ENCODE data around the gene SLC39A7.

The SLC39A7 gene

DNA sequence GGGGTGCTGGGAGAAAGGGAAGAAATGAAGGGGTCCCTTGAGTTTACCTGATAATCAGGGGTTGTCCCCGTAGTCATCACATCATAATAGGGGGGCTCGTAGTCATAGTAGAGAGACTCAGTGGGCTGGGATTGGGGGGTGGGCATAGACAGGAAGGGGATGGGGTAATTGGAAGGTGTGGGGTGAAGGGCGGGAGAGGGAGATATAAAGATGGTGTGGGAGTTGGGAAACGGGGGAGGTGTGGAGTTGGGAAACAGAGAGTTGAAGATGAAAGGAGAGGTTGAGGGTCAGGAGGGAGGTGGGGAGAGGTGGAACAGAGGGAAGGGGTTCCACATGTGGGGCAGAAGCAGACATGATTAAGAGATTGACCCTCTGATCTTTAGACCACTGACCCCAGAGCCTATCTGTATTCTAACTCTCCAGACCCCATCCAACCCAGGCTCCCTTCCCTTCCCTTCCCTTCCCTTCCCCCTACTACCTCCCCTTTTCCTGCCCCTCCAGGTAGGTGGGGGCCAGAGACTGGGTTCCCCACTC lies 14.9 kb upstream of the SLC39A7 start:
- H3K36me3 ChIP-seq (ENCODE audit: control insufficient read depth, insufficient read depth, low read length), result no peaks in the 10 kb centered on the region
- peaks cover 7% of the 10 kb centered on the region for H3K27me3 ChIP-seq (ENCODE audit: control insufficient read depth, insufficient read depth, low read length)
- peaks cover 2% of the 10 kb centered on the region for H3K4me1 ChIP-seq (ENCODE audit: control insufficient read depth, insufficient read depth, low read length)
- H3K9ac ChIP-seq (ENCODE audit: low read depth, low read length), result no peak overlapping the region
- H3K4me3 ChIP-seq (ENCODE audit: low read depth, low read length), result no peak overlapping the region
- no peaks in the 10 kb centered on the region for H3K9me3 ChIP-seq (ENCODE audit: control insufficient read depth, insufficient read depth, low read length)

DNA sequence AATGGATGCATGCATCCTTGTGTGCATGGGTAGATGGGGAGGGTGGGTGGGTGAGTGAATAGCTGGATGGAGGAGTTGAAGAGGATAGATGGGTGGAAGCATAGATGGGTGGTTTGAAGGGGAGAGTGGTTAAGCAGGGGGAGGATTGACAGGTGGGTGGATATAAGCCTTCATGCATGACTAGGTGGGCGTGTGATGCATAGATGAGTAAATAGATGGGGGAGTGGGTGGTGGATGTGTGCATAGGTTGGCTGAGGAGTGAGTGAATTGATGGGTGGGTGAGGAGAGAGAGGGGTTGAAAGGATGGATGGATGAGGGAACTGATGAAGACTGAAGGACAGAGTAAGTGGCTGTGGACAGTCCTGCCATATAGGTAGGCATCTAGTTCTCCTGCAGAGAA lies 12.9 kb upstream of the SLC39A7 start:
- H3K27me3 ChIP-seq (ENCODE audit: control insufficient read depth, insufficient read depth, low read length), result peaks cover 22% of the 10 kb centered on the region
- H3K4me1 ChIP-seq (ENCODE audit: control insufficient read depth, insufficient read depth, low read length), result peaks cover 4% of the 10 kb centered on the region

DNA sequence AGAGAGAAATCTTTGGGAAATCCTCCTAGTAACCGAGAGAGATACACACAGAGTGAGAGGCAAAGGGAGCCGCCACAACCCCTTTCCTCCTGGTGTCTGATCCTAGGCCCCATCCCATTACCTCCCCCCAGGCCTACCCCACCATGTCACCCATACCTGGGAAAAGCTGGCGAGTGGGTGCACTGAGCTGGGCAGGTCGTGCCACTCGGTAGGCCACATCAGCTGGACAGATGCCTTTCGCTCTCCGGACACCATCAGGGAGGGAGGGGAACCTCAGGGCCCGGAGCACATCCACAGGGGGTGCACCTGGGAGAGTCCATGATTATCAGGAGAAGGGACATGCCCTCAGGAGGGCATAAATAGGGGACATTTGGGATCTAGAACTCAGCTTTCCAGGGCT lies 11.5 kb upstream of the SLC39A7 start:
- Histone ChIP-seq H3K9ac (ENCODE audit: low read depth, low read length) (no peak overlapping the region), H3K4me1 (ENCODE audit: control insufficient read depth, insufficient read depth, low read length) (peaks cover 4% of the 10 kb centered on the region), H3K36me3 (ENCODE audit: control insufficient read depth, insufficient read depth, low read length) (peaks cover under 1% of the 10 kb centered on the region), H3K27me3 (ENCODE audit: control insufficient read depth, insufficient read depth, low read length) (peaks cover 22% of the 10 kb centered on the region), H3K4me3 (ENCODE audit: low read depth, low read length) (no peak overlapping the region), H3K9me3 (ENCODE audit: control insufficient read depth, insufficient read depth, low read length) (no peaks in the 10 kb centered on the region)

More for the DNA sequence above, 12.9 kb upstream of the SLC39A7 start:
- no peaks in the 10 kb centered on the region for H3K36me3 ChIP-seq (ENCODE audit: control insufficient read depth, insufficient read depth, low read length)
- no peak overlapping the region for H3K4me3 ChIP-seq (ENCODE audit: low read depth, low read length)
- no peak overlapping the region for H3K9ac ChIP-seq (ENCODE audit: low read depth, low read length)
- no peaks in the 10 kb centered on the region for H3K9me3 ChIP-seq (ENCODE audit: control insufficient read depth, insufficient read depth, low read length)

DNA sequence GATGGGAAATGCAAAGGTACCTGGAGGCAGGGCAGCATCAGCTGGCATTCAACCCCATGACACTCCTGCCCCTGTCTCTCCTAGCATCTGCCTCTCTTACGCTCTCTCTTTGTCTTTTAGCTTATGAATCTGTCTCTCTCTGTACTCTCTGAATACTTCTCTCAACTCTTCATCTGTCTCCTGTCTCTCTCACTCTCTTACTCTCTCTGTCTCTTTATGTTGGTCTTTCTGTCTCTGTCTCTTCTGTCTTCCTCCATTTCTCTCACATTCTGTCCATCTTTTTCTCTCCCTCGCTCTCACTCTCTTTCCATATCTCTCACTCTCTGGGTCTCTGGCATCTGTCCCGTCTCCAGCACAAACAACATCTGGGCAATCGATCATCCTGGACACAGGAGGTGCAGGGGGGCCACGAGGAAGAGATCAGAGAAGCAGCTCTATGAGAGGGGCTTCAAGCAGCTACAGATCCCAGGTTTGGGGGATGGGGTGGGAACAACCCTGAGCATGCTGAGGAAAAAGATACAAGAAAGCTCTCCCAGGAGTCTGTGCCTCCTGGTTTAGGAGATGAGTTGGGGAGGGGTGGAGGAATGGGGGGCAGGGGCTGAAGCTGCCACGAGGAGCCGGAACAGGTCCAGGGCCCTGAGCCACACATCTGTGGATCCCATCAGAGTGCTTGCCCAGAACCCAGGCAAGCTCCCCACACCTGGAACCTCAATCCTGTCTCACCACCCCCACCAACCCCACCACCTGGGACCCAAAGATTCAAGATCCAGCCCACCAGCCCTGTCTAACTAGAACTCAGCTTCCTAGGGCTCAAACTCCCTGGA lies 10.8 kb upstream of the SLC39A7 start:
- Histone ChIP-seq H3K4me3 (ENCODE audit: low read depth, low read length) (no peak overlapping the region), H3K4me1 (ENCODE audit: control insufficient read depth, insufficient read depth, low read length) (peaks cover 4% of the 10 kb centered on the region), H3K9me3 (ENCODE audit: control insufficient read depth, insufficient read depth, low read length) (no peaks in the 10 kb centered on the region), H3K27me3 (ENCODE audit: control insufficient read depth, insufficient read depth, low read length) (peaks cover 22% of the 10 kb centered on the region), H3K9ac (ENCODE audit: low read depth, low read length) (no peak overlapping the region), H3K36me3 (ENCODE audit: control insufficient read depth, insufficient read depth, low read length) (peaks cover 7% of the 10 kb centered on the region)

DNA sequence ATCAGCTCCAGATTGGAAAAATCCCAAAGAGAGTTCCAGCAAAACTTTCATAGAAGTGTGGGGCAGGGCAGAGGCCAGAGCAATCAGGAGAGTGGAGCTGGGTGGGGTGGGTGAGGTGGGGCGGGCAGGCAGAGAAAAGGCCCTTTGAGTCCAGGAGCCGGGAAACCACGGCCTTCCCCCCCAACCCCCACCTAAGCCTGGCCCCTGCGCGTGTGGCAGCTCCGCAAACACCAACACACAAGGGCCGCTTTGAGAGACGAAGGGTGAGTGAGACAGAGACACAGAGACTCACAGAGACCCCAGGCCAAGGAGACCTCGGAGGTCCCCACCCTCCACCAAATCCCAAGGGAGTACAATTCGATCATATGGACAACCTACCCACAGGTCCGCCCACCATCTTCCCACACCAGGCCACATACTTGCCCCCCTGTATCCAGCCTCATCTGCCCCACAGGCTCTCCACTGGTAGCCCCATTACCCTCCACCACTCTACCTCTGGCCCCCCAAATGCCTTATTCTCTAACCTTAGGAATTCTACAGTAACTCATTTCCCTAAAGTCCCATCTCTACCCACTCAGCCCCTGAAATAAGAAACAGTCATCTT lies 10.1 kb upstream of the SLC39A7 start:
- Histone ChIP-seq H3K27me3 (ENCODE audit: control insufficient read depth, insufficient read depth, low read length) (peaks cover 22% of the 10 kb centered on the region), H3K9ac (ENCODE audit: low read depth, low read length) (no peak overlapping the region), H3K4me1 (ENCODE audit: control insufficient read depth, insufficient read depth, low read length) (peaks cover 4% of the 10 kb centered on the region), H3K9me3 (ENCODE audit: control insufficient read depth, insufficient read depth, low read length) (no peaks in the 10 kb centered on the region), H3K36me3 (ENCODE audit: control insufficient read depth, insufficient read depth, low read length) (peaks cover 14% of the 10 kb centered on the region), H3K4me3 (ENCODE audit: low read depth, low read length) (no peak overlapping the region)

DNA sequence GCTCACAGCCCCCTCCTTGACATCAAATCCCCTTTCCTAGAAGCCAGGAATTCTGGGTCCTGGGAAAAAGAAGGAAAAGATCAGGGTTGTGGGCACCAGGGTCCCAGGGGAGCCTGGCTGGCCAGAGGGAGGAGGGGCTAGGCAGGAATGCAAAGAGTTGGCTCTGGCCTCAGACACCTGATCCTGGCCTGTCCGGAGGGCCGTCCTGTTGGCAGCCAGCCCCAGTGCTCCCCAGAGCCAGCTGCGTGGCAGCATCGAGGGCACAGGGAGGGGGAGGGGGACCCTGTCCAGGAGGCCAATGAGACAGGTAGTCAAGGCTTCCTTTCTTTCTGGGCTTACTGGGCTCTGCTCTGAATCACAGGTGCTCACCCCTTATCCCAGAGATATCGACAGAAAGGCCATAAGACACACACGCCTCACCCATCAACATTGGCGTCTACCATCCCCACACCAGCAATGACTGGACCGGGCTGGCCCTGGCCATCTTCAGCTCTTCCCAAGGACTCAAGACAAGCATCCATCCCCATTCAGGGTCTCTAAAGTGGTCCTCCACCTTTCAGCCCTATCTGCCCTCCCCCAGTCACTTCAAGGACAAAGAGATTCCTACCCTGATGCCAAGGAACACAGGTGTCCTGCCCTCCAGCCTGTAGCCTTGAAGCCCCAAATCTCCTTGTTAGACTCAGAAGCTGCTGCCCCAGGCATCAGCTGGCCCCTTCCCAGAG lies 9.1 kb upstream of the SLC39A7 start:
- Histone ChIP-seq H3K36me3 (ENCODE audit: control insufficient read depth, insufficient read depth, low read length) (peaks cover 21% of the 10 kb centered on the region), H3K9ac (ENCODE audit: low read depth, low read length) (no peak overlapping the region), H3K27me3 (ENCODE audit: control insufficient read depth, insufficient read depth, low read length) (peaks cover 22% of the 10 kb centered on the region), H3K4me3 (ENCODE audit: low read depth, low read length) (peak overlapping the region; percentile 72), H3K4me1 (ENCODE audit: control insufficient read depth, insufficient read depth, low read length) (peaks cover 2% of the 10 kb centered on the region), H3K9me3 (ENCODE audit: control insufficient read depth, insufficient read depth, low read length) (no peaks in the 10 kb centered on the region)

DNA sequence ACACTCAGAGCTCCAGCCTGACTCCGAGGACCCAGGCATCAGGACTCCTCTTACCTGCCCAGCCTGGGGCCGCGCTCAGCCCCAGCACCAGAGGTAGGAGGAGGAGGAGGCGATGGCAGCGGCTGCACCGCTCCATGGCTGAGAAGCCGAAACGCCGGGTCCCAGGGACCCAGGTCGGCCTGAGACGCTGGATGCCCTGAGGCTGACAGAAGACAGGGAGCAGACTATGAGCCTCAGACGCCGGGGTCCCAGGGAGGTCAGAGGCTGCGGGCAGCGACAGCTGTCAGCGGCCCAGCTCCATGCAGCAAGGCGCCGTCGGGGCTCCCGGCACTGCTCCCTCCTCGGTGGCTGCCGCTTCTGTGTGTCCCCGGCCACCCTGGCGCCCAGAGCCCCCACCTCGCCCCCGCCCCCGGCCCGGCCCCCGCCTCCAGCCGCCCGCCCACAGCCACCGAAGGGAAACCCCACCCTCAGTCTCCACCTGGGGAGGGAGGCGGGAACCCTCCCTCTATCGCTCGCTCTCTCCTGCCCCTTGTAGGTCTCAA lies 8.5 kb upstream of the SLC39A7 start, which contains the start of gene COL11A2:
COL11A2 (minus strand) TSS at position 363 of the 542 bp plus-strand sequence; CDS start at position 136, 227 bp downstream.
- peaks cover 3% of the 10 kb centered on the region for H3K4me1 ChIP-seq (ENCODE audit: control insufficient read depth, insufficient read depth, low read length)
- H3K27me3 ChIP-seq (ENCODE audit: control insufficient read depth, insufficient read depth, low read length), result peaks cover 22% of the 10 kb centered on the region
- H3K36me3 ChIP-seq (ENCODE audit: control insufficient read depth, insufficient read depth, low read length), result peaks cover 21% of the 10 kb centered on the region
- H3K9ac ChIP-seq (ENCODE audit: low read depth, low read length), result peak within 1 kb of the TSS; percentile 54
- no peaks in the 10 kb centered on the region for H3K9me3 ChIP-seq (ENCODE audit: control insufficient read depth, insufficient read depth, low read length)
- H3K4me3 ChIP-seq (ENCODE audit: low read depth, low read length), result peak within 1 kb of the TSS; percentile 72

DNA sequence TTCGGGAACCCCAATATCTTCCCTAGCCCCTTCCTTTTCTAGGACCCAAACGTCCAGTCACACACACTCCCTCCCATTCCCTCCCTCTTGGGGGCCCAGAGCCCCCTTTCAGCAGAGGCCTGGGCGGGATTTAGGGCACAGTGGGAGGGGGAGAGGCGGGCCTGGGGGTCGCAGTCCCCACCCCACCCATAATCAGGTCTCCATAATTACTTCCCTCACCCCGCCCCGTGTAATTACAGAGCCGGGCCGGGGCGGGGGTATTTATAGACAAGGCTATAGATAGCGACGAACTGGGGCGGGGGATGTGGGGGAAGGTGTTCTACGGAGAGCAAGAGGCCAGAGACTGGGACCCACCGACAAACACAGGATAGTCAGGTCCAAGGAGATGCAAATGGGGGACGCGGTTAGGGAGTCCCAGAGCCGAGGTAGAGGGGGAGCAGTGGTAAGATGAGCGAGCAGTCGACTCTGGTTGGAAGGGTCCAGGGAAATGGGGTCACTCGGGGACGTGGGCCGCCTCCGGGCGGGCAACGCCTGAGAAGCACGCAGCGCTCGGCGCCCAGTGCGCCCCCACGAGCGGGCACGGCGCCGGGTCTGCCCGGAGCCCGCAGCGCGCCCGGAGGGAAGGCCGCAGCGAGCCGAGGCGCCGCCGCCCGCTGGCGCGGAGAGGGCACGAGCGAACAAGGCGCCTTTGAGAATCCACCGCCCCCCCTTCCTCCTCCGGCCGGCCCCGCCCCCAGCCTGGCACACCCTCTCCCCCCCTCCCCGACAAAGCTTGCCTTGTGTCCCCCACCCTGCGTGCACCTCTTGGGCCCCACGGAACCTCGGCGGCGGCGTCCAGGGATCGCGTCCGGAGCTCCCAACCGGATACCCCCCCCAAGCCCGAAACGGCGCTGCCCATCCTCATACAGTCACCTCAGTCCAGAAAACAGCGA lies 7.7 kb upstream of the SLC39A7 start:
- H3K9ac ChIP-seq (ENCODE audit: low read depth, low read length), result peak overlapping the region; percentile 54
- H3K36me3 ChIP-seq (ENCODE audit: control insufficient read depth, insufficient read depth, low read length), result peaks cover 21% of the 10 kb centered on the region
- peak overlapping the region; percentile 72 for H3K4me3 ChIP-seq (ENCODE audit: low read depth, low read length)
- H3K27me3 ChIP-seq (ENCODE audit: control insufficient read depth, insufficient read depth, low read length), result peaks cover 22% of the 10 kb centered on the region
- peaks cover 8% of the 10 kb centered on the region for H3K4me1 ChIP-seq (ENCODE audit: control insufficient read depth, insufficient read depth, low read length)
- H3K9me3 ChIP-seq (ENCODE audit: control insufficient read depth, insufficient read depth, low read length), result no peaks in the 10 kb centered on the region

DNA sequence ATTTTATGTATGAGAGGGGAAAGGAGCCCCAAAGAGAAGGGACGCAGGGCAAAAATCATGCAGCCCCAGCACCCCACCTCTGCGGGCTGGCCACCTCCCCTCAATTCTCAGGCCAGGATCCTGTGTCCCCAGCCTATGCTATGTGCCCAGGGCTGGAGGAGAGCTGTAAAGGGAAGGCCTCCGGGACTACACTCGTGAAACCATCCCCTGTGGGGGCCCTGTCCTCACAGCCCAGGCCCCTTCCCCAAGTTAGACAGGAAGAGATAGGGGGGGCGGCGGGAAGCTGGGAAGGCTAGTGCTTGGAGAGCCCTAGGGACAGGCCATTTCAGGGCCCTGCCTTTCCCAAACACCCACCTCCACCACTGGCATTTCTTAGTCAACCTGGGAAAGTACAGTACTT lies 7.0 kb upstream of the SLC39A7 start:
- Histone ChIP-seq H3K4me3 (ENCODE audit: low read depth, low read length) (peak overlapping the region; percentile 39), H3K9me3 (ENCODE audit: control insufficient read depth, insufficient read depth, low read length) (no peaks in the 10 kb centered on the region), H3K4me1 (ENCODE audit: control insufficient read depth, insufficient read depth, low read length) (peaks cover 10% of the 10 kb centered on the region), H3K9ac (ENCODE audit: low read depth, low read length) (no peak overlapping the region), H3K27me3 (ENCODE audit: control insufficient read depth, insufficient read depth, low read length) (peaks cover 22% of the 10 kb centered on the region), H3K36me3 (ENCODE audit: control insufficient read depth, insufficient read depth, low read length) (peaks cover 21% of the 10 kb centered on the region)

DNA sequence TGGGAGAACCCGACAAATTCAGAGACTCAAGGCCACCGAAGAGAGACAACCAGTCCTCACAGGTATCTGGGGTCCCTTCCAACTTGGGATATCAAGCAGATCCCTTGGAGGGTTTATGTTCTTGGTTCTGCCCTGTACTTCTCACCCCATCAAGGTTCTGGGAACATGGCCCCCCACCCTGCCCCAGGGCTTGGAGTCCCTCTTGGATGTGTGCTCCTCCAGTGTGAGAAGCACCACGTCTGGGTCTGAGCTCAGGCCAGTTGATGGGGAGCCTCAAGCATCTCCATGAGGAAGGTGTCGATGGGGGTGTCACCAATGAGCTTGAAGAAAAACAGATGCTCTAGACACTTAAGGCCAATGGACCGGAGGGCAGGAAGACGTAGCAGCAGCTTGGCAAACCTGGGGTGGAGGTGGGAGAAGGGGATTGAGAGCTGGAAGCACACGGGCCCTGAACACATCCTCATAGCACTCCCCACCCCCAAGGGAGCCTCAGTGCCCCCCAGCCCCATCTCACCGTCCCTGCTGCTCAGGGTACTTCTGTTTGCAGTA lies 6.2 kb upstream of the SLC39A7 start:
- Histone ChIP-seq H3K9me3 (ENCODE audit: control insufficient read depth, insufficient read depth, low read length) (no peaks in the 10 kb centered on the region), H3K9ac (ENCODE audit: low read depth, low read length) (no peak overlapping the region), H3K4me3 (ENCODE audit: low read depth, low read length) (no peak overlapping the region), H3K27me3 (ENCODE audit: control insufficient read depth, insufficient read depth, low read length) (peaks cover 19% of the 10 kb centered on the region), H3K4me1 (ENCODE audit: control insufficient read depth, insufficient read depth, low read length) (peaks cover 10% of the 10 kb centered on the region), H3K36me3 (ENCODE audit: control insufficient read depth, insufficient read depth, low read length) (peaks cover 21% of the 10 kb centered on the region)
